Thyroid gland (tissue), 4 donors: ENCODE data around the gene KANSL2.

Experiments
- POLR2A ChIP-seq, 2 donors: fragments of 450-650 bp; IDR thresholded peaks; one replicate each; pipeline ENCODE4 v1.6.1; 2017; ENCODE audit warnings: antibody characterized with exemption in 2 of 2, mild to moderate bottlenecking in 2 of 2, moderate library complexity in 1 of 2
- TF ChIP-seq, protein P1 (sequence below), 6 experiments: fragments of 200-600 bp in 3 of 6; fragments of 450-650 bp in 3 of 6; sonication (generic) in 3 of 6; IDR thresholded peaks; one replicate each; pipeline ENCODE4 v1.5.1; 2016 to 2019; ENCODE audit warnings: antibody characterized with exemption in 6 of 6, mild to moderate bottlenecking in 2 of 6, inconsistent platforms in 1 of 6, moderate library complexity in 1 of 6

DNA sequence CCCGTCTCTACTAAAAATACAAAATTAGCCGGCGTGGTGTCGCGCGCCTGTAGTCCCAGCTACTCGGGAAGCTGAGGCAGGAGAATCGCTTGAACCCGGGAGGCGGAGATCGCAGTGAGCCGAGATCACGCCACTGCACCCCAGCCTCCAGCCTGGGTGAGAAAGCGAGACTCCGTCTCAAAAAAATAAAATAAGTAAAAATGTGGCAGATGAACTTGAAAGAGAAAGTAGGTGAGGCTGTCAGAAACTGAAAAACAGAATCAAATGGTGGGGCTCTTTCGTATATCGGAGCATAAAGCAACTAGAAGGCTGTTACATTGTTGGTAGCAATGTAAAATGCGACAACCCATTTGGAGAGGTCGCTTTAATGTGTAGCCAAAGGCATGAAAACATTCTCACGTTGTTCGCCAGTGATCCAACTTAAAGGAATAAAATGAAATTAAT is 35.2 kb upstream of the KANSL2 start:
- TF ChIP-seq, protein P1, sequence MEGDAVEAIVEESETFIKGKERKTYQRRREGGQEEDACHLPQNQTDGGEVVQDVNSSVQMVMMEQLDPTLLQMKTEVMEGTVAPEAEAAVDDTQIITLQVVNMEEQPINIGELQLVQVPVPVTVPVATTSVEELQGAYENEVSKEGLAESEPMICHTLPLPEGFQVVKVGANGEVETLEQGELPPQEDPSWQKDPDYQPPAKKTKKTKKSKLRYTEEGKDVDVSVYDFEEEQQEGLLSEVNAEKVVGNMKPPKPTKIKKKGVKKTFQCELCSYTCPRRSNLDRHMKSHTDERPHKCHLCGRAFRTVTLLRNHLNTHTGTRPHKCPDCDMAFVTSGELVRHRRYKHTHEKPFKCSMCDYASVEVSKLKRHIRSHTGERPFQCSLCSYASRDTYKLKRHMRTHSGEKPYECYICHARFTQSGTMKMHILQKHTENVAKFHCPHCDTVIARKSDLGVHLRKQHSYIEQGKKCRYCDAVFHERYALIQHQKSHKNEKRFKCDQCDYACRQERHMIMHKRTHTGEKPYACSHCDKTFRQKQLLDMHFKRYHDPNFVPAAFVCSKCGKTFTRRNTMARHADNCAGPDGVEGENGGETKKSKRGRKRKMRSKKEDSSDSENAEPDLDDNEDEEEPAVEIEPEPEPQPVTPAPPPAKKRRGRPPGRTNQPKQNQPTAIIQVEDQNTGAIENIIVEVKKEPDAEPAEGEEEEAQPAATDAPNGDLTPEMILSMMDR (IDR thresholded peaks at IDR 0.05): no peak
- TF ChIP-seq POLR2A (IDR thresholded peaks at IDR 0.05): no peak
